ENCODE results near the gene PGPEP1.

DNA sequence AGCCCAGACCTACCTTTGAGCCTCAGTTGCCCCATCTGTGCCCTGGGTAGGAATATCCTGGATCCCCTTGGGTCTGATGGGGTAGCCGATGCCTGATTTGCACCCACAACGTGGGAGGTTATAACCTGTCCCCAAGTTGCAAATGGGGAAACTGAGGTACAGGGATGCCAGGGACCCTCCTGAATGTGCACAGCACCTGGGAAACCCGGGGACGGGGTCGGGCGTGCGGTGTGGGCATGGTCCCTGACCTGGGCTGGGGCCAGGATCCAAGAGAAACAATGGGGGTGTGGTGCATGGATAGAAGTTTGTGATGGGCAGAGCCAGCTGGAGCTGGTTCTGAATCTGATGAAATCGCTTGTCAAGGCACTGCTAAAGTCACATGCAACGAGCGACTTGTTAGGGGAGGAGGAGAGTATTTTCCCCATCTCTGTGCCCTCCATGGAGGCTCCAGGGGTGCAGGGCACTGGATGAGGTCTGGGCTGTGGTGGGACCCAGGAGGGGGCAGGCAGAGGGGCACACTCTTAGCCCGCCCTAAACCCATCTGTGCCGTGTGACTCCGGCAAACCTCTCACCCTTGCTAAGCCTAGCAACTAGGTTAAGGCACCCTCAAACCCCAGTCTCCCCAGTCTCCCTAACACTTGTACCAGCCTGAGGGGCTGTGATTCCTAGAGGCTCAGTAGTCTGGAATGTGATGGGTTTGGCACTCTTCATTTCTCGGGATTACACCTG is 46.3 kb downstream of the PGPEP1 start:
- no peak for TF ChIP-seq POLR2A (IDR thresholded peaks at IDR 0.05; ENCODE audit: low read depth, low read length)
- no peak for TF ChIP-seq POLR2AphosphoS5 (IDR thresholded peaks at IDR 0.05; ENCODE audit: low read depth, low read length)
- TF ChIP-seq TAF1 (IDR thresholded peaks at IDR 0.05; ENCODE audit: borderline replicate concordance, low read depth, low read length) = no peak

Data from GM12892 (cell line).